ENCODE data around the gene BOD1.

The BOD1 gene

DNA sequence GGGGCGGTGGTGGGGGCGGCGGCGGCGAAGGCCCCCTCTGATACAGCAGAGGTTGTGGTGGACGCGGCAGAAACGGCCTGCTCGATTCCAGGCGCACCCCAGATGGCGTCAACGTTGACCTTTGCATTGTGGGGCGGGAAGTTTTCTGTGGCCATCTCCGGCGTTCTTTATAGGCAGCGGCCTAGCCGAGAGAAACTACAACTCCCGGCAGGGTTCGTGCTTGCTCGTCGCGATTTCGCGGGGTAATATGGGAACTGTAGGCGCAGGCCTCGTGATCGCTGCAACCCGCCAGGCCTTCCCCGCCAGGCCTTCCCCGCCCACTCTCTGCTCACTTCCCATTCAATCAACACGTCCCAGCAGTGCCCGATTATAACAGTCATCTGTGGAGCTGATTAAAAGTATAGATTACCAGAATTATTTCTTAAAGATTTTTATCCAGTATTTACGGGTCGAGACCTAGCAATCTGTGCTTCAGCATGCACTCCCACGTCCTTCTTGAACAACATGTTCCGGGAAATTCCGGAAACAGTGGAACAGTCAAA lies at the start of gene BOD1:
TSS of gene BOD1 (minus strand) at position 74 of the 542 bp plus-strand sequence. CDS start 214 bp downstream, outside the sequence.
- peak; percentile 99 for DNase-seq

DNA sequence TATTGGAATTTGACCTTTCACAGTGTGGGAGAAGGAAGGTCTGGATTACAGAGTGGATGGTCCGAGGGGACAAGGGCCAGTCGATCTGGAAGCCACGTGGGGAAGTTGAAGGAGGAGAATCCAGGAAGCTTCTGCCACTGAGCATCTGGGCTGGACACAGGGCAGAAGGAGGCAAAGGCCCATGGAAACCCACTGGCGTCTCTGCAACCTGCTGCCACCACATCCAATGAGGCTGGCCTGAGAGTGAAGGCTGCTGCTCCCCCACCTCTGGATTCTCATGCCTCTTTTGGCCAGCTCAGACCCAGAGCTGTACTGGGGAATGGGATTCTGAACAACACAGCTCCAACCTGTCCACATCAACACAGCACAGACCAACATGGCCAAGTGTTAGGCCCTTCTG lies 48.9 kb upstream of the BOD1 start:
- no peak for DNase-seq

- DNase-seq, result peak; percentile 41
These were observed 47.7 kb upstream of the BOD1 start for GRCh38 chr5:173664154-173664526.

DNA sequence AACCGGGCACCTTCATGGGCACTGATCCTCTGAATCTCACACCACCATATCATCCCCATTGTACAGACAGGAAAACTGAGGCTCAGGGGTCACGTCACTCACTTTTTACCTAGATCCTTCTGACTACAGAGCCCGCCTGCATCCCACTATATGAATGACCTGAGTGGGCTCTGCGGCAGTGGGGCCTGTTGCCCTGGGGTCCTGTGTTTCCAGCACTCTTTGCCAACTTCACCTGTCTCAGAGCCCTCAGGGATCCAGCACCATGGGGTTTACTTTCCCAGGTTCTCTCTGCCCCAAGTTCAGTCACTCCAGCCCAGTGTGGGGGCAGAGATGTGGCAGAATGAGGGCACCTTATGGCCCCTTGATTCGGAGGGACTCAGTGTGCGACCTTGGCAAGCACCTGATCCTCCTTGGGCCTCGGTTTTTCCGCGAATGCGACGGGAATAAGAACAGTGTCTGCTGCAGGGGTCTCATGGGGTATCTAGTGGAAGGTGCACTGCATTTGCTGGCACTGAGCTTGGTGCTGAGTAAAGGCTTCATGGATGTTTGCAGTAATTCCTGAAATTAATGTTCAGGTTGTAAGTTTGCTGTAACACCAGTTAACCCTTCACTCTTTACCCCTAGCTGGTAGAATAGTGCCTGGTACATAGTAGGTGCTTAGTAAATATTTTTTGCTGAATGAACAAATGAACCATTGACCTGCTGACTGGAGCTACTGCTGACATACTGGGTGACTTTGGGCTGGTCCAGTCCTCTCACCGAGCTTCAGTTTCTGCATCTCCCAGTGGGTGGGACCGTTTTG lies 47.1 kb upstream of the BOD1 start:
- DNase-seq, result no peak

DNA sequence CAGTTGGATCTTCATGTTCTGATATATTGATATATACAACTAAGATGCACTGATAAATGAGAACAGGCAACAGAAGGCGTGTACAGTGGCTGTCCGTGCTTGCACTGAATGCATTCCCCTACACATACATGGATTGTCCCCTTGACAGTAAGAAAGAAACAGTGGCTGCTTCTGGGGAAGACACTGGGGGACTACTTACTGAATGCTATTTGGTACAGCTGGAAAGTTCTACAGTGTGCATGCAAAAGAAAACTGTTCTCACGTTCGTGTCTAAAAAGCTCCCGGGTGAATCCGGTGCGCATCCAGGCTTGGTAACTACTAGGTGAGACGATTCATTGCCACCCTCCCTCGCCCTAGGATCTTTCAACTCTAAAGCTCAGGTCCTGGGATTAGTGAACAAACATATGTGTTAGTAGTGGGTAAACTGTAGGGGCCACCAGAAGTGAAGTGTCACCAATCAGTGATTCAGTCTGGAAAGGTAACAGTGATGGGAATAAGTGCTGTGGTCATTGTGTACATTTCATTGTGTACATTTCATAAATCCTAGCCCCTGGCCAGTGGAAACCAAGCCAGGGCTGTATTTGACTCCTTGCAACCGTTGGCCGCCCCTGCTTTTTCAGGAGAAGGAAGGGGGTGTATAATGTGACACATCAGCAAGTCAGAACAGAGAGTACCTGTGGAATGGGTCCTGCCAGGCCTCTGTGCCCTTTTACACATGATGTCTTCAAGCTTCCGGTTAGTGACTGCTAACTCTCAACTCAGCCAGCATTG lies 46.3 kb upstream of the BOD1 start:
- no peak for DNase-seq

DNA sequence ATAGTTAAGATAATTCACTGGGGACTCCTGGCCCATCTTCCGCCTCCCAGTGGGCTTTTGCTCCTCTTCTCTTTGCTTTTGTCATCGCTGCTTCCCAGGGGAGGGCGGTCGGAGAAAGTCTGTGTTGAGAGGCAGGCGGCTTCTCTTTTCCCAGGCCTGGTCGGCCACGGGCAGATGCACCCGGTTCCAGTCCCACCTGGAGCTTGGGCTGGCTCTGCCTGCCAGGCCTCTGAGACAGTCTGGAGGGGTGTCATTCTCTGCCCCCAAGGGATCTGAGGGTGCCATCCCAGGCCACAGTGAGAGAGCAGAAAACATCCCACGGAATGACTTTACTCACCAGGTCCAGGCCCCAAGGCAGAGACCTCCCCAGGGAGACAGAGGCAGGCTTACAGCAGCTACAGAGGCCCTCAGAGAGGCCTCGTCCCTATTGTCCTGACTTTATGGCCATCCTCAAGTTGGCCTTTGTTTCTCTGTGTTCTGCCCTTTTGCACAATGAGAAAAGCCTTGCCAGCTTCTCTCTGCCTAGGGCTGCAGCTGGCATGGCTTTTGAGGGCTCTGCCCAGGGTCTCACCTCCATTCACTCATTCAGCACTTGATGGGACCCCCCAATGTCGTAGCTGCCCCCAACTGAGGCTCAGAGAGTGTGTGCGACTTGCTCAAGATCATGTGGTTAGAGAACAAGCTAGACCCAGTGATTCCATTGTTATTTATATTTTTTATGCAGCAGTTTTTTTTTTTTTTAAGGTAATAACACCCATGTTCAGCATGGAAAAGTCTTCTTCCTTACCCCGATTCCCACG lies 44.2 kb upstream of the BOD1 start:
- DNase-seq, result no peak

GRCh38 chr5:173659423-173659822 lies 43.0 kb upstream of the BOD1 start:
- DNase-seq, result no peak

GRCh38 chr5:173657741-173658356 lies 41.4 kb upstream of the BOD1 start:
- DNase-seq, result peak; percentile 53

DNA sequence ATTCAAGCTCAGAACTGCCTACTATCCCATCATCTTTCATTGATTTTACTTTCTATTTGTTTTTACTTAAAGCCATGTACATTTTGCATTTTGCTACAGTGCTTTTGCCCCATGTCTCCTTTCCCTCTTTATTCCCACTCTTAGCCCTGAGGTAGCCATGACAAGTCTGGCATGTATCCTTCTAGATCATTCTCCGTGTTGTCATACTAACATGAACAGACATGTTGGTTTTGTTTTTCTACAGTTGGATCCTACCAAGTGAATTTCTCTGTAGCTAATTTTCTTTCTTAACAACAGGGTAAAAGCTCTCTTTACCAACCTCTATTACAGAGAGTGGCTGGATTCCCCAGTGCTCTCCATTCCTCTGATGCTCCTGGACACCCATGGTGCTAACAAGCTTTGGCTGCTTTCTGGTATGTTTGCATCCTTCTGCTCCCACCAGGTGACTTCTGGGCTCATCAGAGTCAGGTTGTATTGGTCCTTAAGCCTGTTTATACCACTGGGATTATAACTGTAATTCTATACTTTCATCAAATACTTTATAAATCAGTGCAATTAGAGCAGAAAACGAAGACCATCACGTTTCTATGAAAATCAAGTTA lies 38.8 kb upstream of the BOD1 start:
- DNase-seq, result no peak

- no peak for DNase-seq
These were observed 37.5 kb upstream of the BOD1 start for GRCh38 chr5:173653822-173654523.

DNA sequence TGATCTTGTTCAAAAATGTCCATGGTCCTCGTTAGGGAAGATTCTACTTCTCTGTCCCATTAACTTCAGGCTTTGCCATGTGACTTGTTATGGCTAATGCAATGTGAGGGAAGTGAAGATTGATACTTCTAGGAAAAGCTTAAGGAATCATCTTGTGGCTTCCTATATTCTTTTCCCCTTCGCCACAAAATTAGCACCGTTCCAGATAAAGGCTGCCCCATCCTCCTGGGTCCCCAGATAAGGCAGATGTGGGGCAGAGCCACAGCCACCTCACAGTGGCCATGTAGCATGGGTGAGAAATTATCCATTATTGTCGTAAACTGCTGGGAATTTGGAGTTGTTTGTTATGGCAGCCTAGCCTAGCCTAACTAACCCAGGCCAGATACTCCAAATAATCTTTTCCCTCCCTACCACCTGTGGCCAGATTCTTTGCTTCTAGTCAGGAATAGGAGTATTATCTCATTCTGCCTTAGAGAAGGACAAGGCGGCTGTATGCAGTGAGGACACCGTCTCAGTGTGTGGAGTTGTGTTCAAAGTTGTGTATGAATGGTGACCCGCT lies 31.9 kb upstream of the BOD1 start:
- DNase-seq, result no peak

DNA sequence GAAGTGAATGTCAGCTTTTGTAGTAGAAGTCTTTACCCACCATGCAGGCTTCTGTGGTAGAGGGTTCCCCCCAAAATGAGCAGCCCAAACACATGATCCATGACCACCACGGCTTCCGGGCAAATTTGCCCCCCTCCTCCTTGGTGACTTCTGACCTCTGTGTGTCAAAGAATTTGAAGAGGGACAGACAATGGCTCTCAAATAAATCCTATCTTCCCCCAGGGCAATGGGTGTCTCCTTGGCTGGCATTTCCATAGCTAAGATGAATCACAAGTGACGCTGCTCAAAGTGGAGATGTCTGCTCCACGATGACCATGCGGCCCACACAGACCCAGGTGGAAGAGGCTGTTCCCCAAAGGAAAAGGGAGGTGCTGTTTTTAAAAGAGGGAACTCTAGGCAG lies 30.2 kb upstream of the BOD1 start:
- DNase-seq, result no peak

DNA sequence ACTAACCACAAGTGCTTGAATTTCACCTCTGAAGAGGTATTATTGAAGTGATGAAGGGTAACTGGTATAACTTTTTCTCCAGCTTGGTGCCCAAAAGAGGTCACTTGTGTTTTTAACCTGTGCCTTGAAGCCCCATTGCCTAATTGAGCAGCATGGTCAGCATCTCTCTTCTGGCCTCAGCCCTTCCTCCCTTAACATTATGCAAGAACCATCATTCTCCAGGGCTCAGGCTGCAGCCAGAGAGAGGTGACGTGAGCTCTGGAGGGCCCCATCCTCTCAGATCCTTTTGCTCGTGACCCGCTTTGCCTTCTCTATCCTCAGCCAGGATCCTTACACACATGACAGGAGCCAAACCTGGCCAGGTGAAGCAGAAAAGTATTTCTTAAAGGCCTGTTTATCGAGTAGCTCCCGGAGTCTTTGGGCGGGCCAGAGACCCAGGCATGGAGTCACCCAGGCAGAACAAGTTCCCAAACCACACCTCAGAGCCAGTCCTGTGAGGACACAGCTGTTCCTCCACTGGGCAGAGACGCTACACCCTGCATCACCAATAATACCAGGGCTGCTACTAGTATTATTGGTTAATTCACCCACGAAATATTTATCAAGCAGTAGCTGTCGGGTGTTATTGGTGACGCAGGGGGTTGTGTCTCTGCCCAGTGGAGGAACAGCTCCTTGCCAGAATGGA lies 29.6 kb upstream of the BOD1 start:
- no peak for DNase-seq

- peak; percentile 66 for DNase-seq
These were observed 29.0 kb upstream of the BOD1 start for GRCh38 chr5:173645437-173645807.

DNA sequence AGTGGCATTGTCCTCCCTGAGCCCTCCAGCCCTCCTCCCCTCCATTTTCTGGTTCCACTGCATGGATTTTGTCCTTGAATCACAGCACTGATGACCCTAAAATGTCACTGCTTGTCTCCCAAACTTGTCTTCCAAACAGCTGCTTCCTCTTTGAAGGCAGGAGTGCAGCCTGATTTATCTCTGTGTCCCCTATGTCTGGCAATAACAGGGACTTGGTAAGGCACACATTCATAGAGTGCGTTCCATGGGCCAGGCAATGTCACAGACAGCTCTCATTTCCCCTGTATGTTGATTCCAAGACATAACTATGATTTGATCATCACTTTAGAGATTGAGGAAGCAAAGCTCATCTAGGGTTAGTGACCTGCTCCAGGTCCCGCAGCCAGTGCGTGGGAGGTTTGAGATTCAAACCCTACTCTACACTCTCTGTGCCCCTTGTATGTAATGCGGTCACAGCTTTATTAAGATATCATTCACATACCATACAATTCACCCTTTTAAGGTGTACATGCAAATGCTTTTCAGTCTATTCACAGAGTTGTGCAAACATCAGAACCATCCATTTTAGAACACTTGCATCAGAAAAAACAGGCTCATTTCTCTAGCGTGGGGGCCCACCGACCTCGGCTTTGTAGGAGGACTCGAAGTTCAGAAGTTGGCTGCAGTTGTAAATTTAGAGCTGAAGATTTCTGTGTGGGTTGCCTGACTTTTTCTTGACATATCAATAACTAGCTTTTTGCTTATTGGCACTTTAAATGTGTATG lies 28.4 kb upstream of the BOD1 start:
- peak; percentile 24 for DNase-seq

DNA sequence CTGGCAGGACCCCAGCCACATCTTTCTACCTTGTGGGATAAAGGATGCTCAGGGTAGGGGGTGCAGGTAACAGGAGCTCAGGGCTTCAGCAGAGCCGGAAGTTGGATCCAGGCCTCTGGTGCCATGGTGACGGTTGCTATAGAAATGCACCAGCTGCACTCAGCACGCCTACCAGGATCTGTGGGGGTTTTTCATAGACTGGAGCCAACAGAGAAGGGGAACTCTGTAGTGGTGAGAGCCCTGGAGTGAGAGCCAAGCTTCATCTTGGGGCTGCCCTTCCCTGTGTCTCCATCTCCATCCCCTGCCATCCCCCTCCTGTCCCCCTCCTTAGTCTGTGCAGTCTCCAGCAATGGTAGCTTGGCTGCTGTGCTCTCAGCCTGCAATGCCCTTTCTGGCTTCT lies 27.5 kb upstream of the BOD1 start:
- peak; percentile 93 for DNase-seq

GRCh38 chr5:173642895-173643481 lies 26.5 kb upstream of the BOD1 start:
- DNase-seq, result no peak

GRCh38 chr5:173642191-173642816 lies 25.9 kb upstream of the BOD1 start:
- DNase-seq, result no peak

All from eye (tissue), 1 donor.